Neural cell (in vitro differentiated cells): ENCODE data around the gene PARVA. TPM values are rescaled to one million over a fixed set of nuclear protein-coding genes. Genes with fewer than 3 reads are reported as not detected.

Experiments
- H2AFZ ChIP-seq: fragments of 200-600, 300-800 bp; sonication (generic), shearing (Covaris generic); 2 replicates; pipeline ENCODE4 v1.6.0; 2014; ENCODE audit warnings: low read depth, mild to moderate bottlenecking, antibody characterized with exemption, low read length, moderate library complexity
- H3F3A ChIP-seq: fragments of 200-600 bp; shearing (Covaris generic); 2 replicates; pipeline ENCODE4 v1.6.1; 2016; ENCODE audit warnings: mild to moderate bottlenecking, moderate library complexity, mixed read lengths, antibody characterized with exemption, low read length; ENCODE audit not compliant: insufficient read depth, poor library complexity, severe bottlenecking
- H3K27ac ChIP-seq: fragments of 200-600, 300-800 bp; sonication (generic), shearing (Covaris generic); 2 replicates; pipeline ENCODE4 v1.5.1; 2014; ENCODE audit warnings: mild to moderate bottlenecking, low read length, moderate library complexity
- H3K27me3 ChIP-seq: fragments of 300-800, 200-600 bp; sonication (generic), shearing (Covaris generic); 2 replicates; pipeline ENCODE4 v1.6.0; 2014; ENCODE audit warnings: mild to moderate bottlenecking, low read depth, low read length, moderate library complexity; ENCODE audit not compliant: insufficient read depth
- H3K36me3 ChIP-seq: fragments of 300-800, 200-600 bp; sonication (generic), shearing (Covaris generic); 2 replicates; pipeline ENCODE4 v1.5.1; 2014; ENCODE audit warnings: mild to moderate bottlenecking, antibody characterized with exemption, low read length, moderate library complexity; ENCODE audit not compliant: insufficient read depth
- H3K4me2 ChIP-seq: fragments of 300-800, 200-600 bp; sonication (generic), shearing (Covaris generic); 2 replicates; pipeline ENCODE4 v1.6.0; 2014; ENCODE audit warnings: mild to moderate bottlenecking, low read length
- H3K4me3 ChIP-seq: fragments of 300-800, 200-600 bp; sonication (generic), shearing (Covaris generic); 2 replicates; pipeline ENCODE4 v1.5.1; 2014; ENCODE audit warnings: mild to moderate bottlenecking, low read length, moderate library complexity
- H3K79me2 ChIP-seq: fragments of 200-600 bp; shearing (Covaris generic); replicated peaks from 2 replicates; pipeline ENCODE4 v1.6.0; 2014; ENCODE audit warnings: mild to moderate bottlenecking, low read length, moderate library complexity; ENCODE audit not compliant: insufficient read depth
- H3K9ac ChIP-seq: fragments of 300-800, 200-600 bp; sonication (generic), shearing (Covaris generic); 2 replicates; pipeline ENCODE4 v1.6.1; 2016; ENCODE audit warnings: mild to moderate bottlenecking, low read length, mixed read lengths
- H3K9me2 ChIP-seq: fragments of 200-600 bp; shearing (Covaris generic); 2 replicates; pipeline ENCODE4 v1.6.1; 2016; ENCODE audit warnings: mild to moderate bottlenecking, low read length, mixed read lengths; ENCODE audit not compliant: insufficient read depth
- H3K9me3 ChIP-seq: fragments of 200-600, 300-800 bp; sonication (generic), shearing (Covaris generic); 2 replicates; pipeline ENCODE4 v1.6.1; 2016; ENCODE audit warnings: mild to moderate bottlenecking, mixed run types, low read length, moderate library complexity, mixed read lengths
- H4K20me1 ChIP-seq: fragments of 200-600 bp; shearing (Covaris generic); 2 replicates; pipeline ENCODE4 v1.6.1; 2016; ENCODE audit warnings: mild to moderate bottlenecking, mixed run types; ENCODE audit not compliant: insufficient read depth
- CTCF ChIP-seq: fragments of 450-650 bp; IDR thresholded peaks from 2 replicates; pipeline ENCODE4 v1.5.1; 2014; ENCODE audit warnings: antibody characterized with exemption, mild to moderate bottlenecking, moderate library complexity; ENCODE audit not compliant: poor library complexity, severe bottlenecking
- EP300 ChIP-seq: fragments of 450-650 bp; conservative IDR thresholded peaks from 2 replicates; pipeline ENCODE4 v1.6.1; 2014; ENCODE audit warnings: antibody characterized with exemption, mild to moderate bottlenecking, moderate library complexity; ENCODE audit not compliant: poor library complexity, severe bottlenecking
- EZH2 ChIP-seq: fragments of 200-600, 300-800 bp; shearing (Covaris generic), sonication (generic); IDR thresholded peaks from 2 replicates; pipeline ENCODE4 v1.6.1; 2014; ENCODE audit warnings: antibody characterized with exemption, low read length, borderline replicate concordance, mild to moderate bottlenecking; ENCODE audit not compliant: insufficient read depth, poor library complexity, severe bottlenecking
- MXI1 ChIP-seq: fragments of 450-650 bp; conservative IDR thresholded peaks from 2 replicates; pipeline ENCODE4 v1.6.1; 2014; ENCODE audit warnings: antibody characterized with exemption, mild to moderate bottlenecking; ENCODE audit not compliant: poor library complexity, severe bottlenecking
- POLR2AphosphoS5 ChIP-seq: IDR thresholded peaks from 2 replicates; pipeline ENCODE4 v1.6.1; 2012
- RAD21 ChIP-seq: fragments of 450-650 bp; conservative IDR thresholded peaks from 2 replicates; pipeline ENCODE4 v1.6.1; 2014; ENCODE audit warnings: antibody characterized with exemption, mild to moderate bottlenecking, moderate library complexity
- REST ChIP-seq: IDR thresholded peaks from 2 replicates; pipeline ENCODE4 v1.6.1; 2012; ENCODE audit warnings: borderline replicate concordance
- SMC3 ChIP-seq: fragments of 450-650 bp; conservative IDR thresholded peaks from 2 replicates; pipeline ENCODE4 v1.6.1; 2014; ENCODE audit warnings: antibody characterized with exemption, mild to moderate bottlenecking, moderate library complexity; ENCODE audit not compliant: poor library complexity
- TAF1 ChIP-seq: IDR thresholded peaks from 2 replicates; pipeline ENCODE4 v1.6.1; 2012; ENCODE audit warnings: low read depth
- polyA plus RNA-seq: library from polyadenylated mRNA; depleted of rRNA; stranded (reverse); fragments of >200 nt; gene quantifications from 2 replicates; pipeline ENCODE4 v1.2.3, GENCODE V29; 2014

Gene PARVA
- polyA plus RNA-seq, 1 donor from 2014 or later: 0.94 TPM

GRCh38 chr11:12494699-12495098 is 117.3 kb downstream of the PARVA start:
- no peaks in the 10 kb centered on the region for H3K9me2 ChIP-seq
- H3K4me2 ChIP-seq: no peak overlapping the region
- H3K9ac ChIP-seq: no peak overlapping the region
- TF ChIP-seq RAD21: no peak
- no peak for TF ChIP-seq EP300
- no peak for TF ChIP-seq CTCF
- TF ChIP-seq POLR2AphosphoS5: no peak
- TF ChIP-seq REST: no peak
- no peak for TF ChIP-seq TAF1
- TF ChIP-seq MXI1: no peak
- TF ChIP-seq SMC3: no peak
- no peak for TF ChIP-seq EZH2
- no peaks in the 10 kb centered on the region for H3K36me3 ChIP-seq
- no peaks in the 10 kb centered on the region for H3K27me3 ChIP-seq
- H3K9me3 ChIP-seq: no peaks in the 10 kb centered on the region
- no peak overlapping the region for H3K4me3 ChIP-seq
- H2AFZ ChIP-seq: no peak overlapping the region
- no peaks in the 10 kb centered on the region for H3F3A ChIP-seq
- H3K27ac ChIP-seq: no peak overlapping the region
- no peaks in the 10 kb centered on the region for H4K20me1 ChIP-seq
- no peaks in the 10 kb centered on the region for H3K79me2 ChIP-seq

- Histone ChIP-seq H3K27ac (no peak overlapping the region), H2AFZ (no peak overlapping the region), H3K9me3 (no peaks in the 10 kb centered on the region), H3F3A (no peaks in the 10 kb centered on the region), H3K4me3 (no peak overlapping the region), H3K27me3 (no peaks in the 10 kb centered on the region), H3K9me2 (no peaks in the 10 kb centered on the region), H3K4me2 (no peak overlapping the region), H3K79me2 (no peaks in the 10 kb centered on the region), H4K20me1 (no peaks in the 10 kb centered on the region), H3K9ac (no peak overlapping the region), H3K36me3 (no peaks in the 10 kb centered on the region)
- TF ChIP-seq SMC3 (no peak), EZH2 (no peak), REST (no peak), MXI1 (no peak), POLR2AphosphoS5 (no peak), EP300 (no peak), TAF1 (no peak), CTCF (no peak), RAD21 (no peak)
These were observed 119.0 kb downstream of the PARVA start for GRCh38 chr11:12496181-12497025.
